NCI-H2171 treated with DMSO at 0.1 percent for 48 hours (cell line): Measurements from ENCODE around the gene M6PR.
A peak's percentile ranks its signal among the peaks of the same experiment; 100 is the strongest.

Experiments
- DNase-seq: peaks from one replicate; lab custom pipeline; 2025; lab: John Stamatoyannopoulos, UW

The M6PR gene

DNA sequence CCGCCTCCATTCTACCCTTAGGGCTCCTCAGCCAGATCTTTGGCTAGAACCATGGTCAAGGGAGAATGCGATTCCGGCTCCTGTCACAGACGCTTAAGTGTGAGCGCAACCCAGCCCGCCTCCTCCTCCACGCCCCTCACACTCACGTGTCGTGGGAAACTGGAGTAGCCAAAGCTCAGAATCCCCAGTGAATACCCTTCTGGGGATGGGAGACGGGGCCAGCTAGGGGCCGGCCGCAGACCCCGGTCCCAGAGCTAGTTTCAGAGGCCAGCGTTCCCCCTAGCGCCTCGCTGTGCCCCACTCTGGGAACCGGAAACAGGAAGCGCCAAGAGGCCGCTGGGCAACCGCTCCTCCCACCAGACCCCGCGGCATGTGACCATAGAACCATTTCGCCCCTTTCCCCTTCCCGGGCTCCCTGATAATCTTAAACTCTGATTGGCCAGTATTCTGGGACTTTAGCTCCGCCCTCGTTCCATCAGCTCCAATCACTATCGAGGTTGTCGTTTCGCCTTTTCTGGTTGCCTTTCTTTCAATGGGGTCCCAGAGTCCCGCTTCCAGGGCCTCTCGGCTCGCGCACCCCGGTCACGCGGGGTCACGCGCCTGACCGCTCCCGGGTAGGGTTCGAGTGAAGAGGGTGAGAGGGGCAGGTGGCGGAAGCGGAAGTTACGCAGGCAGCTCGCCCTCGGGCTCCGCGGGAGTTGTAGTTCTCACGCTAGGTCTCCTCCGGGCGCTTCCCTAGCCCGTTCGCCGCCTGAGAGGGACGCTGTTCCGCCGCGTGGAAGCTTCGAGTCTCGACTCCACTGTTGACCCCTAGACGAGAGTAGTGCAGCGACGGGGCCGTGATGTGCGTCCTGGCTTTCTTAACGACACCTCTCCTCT, at the start of gene M6PR:
TSS of gene M6PR (minus strand) at position 304 of the 879 bp plus-strand sequence. CDS start 3,241 bp downstream, outside the sequence.
- DNase-seq: peak; percentile 93

DNA sequence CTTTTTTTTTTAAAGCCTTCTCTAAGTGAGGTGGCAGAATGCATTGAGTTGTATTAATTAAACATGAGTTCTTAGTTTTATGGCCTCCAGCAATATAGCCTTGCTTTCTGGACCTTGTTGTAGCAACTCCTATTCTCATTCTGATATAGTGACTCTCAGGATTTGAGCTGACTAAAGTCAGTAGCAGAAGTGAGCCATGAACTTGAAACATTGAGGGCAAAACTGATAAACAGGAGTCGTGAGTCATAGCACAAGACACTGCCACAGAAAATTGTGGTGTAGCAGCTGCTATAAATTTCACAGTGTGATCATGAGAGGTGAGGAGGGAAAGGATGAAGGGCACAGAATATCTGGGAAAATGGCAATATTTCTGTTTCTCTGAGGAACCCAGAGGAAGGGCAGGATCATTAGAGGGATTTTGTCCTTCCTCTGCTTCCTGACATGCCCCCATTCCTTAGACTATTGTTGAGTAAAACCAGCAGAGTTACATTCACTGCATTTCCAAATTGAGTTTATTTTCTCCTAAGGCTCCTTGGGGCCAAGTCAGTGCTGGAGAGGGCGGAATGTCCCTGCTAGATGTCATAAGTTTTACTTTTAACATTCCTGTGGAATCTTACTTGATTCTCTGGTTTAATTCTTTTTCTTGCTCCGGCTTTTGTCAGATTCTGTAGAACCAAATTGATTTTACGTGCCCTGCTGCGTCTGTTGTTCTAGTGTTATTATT, 47.4 kb upstream of the M6PR start:
- DNase-seq: no peak

DNA sequence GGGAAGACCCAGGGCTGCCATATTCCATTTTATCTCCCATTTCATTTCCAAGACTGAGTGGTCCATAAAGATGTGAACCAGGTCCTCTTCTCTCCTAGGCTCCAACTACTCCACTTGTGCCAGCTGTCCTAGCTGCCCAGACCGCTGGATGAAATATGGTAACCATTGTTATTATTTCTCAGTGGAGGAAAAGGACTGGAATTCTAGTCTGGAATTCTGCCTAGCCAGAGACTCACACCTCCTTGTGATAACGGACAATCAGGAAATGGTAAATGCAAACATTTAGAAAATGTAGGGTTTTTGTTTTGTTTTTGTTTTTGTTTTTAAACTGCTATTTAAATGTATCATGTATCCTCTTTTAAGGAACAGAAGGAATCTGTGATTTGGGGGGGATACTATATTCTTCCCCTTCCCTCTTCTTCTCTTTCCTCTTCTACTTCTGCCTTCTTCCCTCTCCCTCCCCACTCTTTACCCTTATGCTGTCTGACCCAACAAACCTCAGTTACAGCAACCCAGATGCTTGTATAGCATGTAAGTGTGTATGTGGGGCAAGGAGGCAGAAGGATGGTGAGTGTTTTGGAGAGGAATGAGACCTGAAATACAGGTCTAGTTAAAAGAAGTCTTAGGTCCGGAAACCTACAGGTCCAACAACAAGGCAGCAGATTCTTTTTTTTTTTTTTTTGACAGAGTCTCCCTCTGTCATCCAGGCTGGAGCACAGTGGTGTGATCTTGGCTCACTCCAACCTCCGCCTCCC, 45.8 kb upstream of the M6PR start:
- DNase-seq: no peak

DNA sequence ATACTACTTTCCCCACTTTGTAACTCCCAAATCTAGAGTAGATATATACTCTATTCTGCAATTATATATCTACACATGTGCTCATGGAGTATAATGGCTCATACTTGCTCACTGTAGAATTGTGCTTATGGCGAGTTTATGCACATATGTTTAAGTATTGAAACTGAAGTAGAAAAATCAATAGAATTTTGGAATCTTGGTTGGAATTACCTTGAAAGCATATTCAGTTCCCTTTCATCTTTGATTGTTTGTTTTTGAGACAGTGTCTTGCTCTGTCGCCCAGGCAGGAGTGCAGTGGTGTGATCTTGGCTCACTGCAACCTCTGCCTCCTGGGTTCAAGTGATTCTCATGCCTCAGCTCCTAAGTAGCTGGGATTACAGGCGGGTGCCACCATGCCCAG, 44.4 kb upstream of the M6PR start:
- DNase-seq: no peak

DNA sequence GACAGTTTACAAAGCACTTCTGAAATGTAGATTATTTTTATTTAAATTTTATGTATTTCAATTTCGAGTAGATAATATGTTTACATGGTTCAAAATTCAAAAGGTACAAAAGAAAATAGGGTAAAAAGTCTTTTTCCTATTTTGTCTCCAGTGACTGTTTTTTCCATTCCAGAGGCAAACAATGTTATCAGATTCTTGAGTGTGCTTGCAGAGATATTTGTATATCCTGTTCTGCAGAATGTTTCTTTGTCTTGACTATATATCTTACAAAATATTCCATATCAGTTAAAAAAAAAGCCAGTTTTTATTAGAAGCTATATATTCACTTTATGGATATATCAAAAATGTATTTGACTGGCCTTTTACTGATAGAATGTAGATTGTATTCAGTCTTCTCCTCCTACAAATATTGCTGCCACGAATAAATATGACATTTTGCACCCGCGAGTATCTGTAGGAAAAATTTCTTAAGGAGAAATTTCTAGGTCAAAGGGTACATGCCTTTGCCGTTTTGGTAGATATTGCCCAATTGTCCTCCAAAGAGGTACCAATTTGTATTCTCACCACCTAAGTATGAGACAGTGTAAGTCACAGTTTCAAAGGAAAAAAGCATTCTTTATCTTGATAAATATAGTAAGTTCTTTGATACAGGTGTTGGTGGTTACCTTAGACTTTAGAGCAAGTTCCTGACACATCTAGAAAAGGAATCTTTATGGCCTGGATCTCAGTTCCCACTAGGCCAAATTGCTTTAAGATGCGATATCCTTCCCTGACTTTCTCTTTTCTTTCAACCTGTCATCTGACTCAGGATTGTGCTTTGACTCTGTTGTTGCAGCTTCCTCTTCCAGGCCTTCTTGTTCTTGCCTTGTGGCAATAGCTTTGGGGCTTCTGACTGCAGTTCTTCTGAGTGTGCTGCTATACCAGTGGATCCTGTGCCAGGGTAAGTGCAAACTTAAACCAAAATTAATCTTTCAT, 42.2 kb upstream of the M6PR start:
- DNase-seq: no peak

DNA sequence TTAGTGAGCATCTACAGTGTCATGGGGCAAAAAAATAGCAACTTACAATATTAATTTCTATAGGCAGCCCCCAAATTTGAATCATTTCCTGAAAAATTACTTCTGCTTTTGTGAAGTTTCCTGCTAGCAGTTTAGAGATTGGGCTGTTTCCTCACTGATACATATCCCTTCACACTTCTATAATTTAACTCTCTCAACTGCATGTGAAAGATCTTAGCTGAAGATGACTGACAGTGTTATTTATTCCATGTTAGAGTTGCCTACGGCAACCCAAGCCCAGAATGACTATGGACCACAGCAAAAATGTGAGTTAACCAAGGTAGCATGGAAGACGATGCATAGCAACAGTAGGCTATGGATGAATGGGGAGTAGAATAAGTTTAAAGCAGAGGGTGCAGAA, 40.0 kb upstream of the M6PR start, which contains the start of gene KLRG1:
TSS of gene KLRG1 (plus strand) at position 134 of the 400 bp plus-strand sequence. CDS start at position 224, 90 bp downstream.
- no peak for DNase-seq

DNA sequence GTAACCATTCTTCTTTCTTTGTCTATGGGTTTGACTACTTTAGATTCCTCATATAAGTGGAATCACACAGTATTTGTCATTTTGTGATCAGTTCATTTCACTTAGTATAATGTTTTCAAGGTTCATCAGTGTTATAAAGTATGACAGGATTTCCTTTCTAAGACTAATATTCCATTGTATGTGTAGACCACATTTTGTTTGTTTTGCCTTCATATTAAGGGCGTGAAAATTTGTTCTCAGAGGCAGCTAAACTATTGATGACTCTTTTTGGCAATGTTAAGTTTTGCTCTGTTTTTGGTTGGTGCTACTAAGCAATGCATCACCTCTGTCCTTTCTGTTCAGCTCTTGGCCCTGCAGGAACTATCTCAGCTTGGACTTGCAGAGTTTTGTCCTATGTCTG, 38.2 kb upstream of the M6PR start:
- no peak for DNase-seq

DNA sequence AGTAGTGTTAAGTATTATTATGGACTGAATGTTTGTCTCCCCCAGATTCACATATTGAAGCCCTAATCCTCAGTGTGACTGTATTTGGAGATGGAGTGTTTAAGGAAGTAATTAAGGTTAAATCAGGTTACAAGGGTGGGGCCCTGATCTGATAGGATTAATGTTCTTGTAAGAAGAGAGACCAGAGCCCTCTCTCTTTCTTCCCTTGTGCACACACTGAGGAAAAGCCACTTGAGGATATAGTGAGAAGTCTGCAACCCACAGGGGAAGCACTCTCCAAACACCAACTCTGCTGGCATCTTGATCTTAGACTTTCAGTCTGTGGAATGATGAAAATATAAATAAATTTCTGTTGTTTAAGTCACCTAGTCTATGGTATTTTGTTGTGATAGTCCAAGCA, 37.7 kb upstream of the M6PR start:
- DNase-seq: no peak

DNA sequence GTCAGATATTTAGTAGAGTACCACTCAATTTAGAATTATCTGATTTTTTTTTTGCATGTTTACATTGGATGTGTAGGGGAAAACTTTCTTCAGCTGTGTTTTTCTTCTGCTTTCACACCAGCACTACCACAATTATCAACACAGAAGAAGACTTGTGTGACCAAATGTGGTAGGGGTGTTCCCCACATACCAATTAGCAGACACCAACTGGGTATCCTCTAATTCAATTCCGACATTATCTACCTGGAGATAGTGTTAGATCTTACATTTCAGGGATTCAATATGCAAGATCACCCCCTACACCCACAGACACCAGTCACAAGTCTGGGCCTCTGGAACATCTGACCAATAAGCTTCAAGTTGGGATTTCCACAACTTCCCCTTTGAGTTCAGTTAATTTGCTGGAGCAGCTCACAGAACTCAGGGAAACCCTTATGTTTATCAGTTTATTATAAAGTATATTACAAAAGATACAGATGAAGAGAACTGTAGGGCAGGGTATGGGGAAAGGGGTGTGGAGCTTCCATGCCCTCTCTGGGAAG, 35.8 kb upstream of the M6PR start:
- no peak for DNase-seq

DNA sequence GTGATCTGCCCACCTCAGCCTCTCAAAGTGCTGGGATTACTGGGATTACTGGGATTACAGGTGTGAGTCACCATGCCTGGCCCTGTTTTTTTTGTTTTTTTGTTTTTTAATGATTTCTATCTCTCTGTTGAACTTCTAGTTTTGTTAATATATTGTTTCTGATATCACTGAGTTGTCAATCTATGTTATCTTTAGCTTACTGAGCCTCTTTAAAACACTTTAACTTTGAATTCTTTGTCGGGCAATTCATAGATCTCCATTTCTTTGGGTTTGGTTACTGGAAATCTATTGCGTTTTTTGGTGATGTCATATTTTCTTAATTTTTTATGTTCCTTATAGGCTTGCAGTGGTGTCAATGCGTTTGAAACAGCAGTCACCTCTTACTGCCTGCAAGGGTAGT, 30.7 kb upstream of the M6PR start:
- no peak for DNase-seq

DNA sequence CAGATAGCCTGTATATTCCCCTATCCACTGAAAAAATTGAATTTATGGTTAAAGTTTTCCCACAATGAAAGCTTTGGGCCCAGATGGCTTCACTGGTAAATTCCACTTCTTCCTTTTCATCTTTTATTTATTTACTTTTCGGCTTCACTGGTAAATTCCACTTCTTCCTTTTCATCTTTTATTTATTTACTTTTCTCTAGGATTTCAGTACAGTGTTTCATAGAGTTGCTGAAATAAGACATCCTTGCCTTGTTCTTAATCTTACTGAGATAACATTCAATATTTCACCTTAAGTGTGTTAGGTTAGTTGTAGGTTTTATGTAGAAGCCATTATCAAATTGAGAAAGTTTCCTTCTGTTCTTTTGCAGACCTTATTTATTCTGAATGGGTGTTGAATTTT, 21.0 kb upstream of the M6PR start:
- no peak for DNase-seq

DNA sequence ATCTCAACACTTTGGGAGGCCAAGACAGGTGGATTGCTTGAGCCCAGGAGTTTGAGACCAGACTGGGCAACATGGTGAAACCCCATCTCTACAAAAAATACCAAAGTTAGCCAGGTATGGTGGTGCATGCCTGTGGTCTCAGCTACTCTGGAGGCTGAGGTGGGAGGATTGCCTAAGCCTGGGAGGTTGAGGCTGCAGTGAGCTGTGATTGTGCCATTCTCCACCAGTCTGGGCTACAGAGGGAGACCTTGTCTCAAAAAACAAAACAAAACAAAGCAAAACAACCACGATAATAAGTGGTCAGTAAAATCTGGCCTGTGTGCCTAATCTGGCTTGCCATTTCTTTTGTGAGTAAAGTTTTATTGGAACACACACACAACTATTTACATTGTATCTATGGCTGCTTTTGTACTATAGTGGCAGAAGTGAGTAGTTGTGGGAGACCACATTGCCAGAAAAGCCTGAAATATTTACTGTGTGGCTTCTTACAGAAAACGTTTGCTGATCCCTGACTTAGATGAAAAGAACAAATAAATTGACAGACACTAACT, 20.5 kb upstream of the M6PR start:
- no peak for DNase-seq

DNA sequence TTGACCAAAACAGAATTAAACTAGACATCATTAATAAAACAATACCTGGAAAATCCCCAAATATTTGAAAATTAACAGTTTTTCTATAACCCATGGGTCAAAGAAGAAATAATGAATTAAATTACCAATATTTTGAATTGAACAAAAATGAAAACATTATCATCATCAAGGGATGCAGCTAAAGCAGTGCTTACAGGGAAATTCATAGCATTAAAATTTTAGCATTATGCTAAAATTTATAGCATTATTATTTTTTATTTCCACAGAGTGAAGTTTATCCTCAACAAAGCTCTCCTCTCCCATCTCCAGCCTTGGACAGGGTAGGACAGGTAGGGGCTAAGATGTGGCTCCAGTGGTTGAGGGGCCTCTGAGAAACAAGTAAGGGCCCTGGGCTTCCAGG, 19.3 kb upstream of the M6PR start:
- DNase-seq: no peak

DNA sequence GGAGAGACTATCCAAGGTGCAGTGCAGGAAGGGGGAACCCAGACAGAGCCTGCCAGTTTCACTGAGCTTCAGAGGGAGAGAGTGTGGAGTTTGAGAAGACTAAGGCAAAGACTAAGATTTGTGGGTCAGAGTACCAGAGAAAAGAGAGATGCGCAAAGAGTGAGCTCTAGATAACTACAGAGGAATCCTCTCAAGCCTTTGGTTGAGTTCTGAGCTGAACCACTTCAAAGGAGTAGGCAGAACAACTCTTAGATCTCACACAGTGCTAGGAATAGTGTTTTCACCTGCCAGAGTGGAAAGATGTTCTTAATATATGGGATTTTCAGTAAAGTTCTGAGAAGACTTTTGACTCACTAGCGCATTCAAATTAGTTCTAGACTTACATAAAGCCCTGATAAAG, 10.7 kb upstream of the M6PR start:
- no peak for DNase-seq

DNA sequence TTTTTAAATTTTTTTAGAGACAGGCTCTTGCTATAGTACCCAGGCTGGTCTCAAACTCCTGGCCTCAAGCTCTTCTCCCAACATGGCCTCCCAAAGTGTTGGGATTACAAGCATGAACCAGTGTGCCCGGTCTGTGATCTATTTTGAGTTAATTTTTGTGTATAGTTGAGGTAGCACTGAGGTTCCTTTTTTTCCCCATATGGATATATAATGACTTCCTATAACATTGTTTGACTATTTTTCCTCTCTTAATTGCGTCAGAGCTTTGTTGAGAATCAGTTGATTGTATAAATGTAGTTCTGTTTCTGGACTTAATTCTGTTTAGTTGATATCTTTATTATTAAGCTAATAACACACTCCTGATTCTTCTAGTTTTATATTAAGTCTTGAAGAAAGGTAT, 8.6 kb upstream of the M6PR start:
- DNase-seq: no peak

DNA sequence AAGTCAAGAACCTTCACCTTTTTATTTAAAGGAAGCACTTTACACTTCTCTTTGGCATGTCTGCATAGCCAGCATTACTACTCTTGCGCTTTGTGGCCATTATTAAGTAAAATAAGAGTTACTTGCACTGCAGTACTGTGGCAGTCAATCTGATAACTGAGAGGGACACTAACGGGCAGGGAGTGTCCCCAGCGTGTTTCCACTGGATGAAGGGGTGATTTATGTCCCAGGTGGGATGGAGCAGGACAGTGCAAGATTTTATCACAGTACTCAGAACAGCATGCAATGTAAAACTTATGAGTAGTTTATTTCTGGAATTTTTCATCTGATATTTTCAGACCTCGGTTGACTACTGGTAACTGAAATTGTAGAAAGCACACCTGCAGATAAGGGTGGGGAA, 8.1 kb upstream of the M6PR start:
- no peak for DNase-seq

DNA sequence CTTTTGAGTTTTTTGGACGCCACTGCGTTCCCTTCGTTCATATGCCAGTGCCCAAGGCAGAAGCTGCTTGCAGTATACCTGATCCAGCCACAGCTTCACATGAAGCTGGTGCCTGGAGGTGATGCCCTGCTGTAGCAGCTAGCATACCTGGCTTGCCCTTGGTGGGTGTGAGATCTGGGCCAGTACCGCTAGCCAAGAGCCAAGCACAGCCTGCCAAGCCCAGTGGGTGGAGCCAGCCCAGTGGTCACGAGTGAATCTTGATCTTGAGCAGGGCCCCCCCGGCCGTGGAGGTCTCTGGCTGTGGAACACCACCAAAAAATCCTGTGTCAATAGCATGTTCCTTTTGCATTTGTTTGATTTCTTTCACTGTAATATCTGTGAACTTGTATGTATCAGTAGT, 7.3 kb upstream of the M6PR start:
- DNase-seq: no peak

DNA sequence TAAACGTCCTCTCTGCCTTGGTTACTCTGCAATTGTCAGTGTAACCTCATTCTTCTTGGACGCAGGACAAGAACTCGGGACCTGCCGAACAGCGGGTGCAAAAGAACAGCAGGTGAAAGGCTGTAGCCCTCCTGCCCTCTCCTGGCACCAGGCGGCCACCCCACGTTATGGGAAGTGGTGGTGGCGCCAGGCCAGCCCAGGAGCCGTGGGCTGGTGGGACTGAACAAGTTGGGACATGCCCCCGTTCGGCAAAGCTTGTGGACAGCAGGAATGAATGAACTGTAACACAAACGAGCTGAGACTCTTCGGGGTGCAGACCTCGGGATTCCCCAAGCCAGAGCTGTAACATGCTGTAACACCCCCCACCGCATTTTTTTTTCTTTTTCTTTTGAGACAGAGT, 6.6 kb upstream of the M6PR start:
- DNase-seq: no peak

DNA sequence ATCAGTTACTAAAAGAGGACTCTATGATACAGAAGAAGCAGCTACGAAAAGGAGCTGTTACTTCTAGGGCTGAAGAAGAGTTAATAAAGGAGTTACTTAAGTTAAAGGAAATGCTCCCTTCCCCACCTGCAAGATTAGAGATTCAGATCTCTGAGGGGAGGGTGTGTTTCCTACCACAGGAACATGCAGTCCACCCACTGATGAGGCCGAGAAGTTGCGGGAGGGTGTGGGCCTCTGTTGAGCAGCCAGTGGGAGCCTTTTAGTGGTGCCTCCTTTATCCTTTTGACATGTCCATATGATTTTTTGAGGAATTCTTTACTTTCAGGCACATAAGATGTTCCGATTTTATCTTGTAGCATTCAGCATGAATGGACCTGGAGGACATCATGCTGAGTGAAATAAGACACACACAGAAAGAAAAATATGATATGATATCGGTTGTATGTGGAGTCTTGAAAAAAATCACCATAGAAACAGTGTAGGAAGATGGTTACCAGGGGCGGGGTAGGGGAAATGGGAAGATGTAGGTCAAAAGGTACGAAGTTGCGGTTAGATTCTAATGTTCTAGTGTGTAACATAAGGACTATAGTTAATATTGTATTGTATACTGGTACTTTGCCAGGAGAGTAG, 4.4 kb upstream of the M6PR start:
- DNase-seq: no peak

DNA sequence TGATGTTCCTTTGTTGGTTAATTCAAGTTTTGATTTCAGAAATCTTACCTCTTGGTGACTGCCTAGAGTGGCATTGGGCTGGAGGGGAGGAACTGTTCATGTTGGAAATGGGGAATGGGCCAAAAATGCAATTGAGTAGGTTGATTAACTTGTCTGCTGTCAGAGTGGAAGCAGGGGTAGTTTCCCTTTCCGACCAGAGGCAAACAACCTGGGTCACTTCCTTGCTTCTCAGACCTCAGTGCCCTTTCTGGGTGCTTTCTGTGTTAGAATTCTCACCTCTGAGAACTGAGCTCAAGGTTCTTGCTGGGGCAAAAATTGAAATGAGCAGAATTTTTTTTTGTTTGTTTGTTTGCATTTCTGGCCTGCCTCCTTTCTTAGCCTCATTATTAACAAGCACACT, 2.3 kb upstream of the M6PR start:
- DNase-seq: no peak
